ENCODE results near the gene KCNN3.

GRCh38 chr1:154808909-154809262, 61.2 kb downstream of the KCNN3 start:
- no peak for TF ChIP-seq ZNF423 (CRISPR knock-in tag; IDR thresholded peaks at IDR 0.05)
- no peak for TF ChIP-seq ZNF512 (CRISPR knock-in tag; IDR thresholded peaks at IDR 0.05; ENCODE audit: borderline replicate concordance)
- no peak for TF ChIP-seq CTCF (IDR thresholded peaks at IDR 0.05)
- no peak for TF ChIP-seq MAX (CRISPR knock-in tag; IDR thresholded peaks at IDR 0.05)
- TF ChIP-seq CDX4 (CRISPR knock-in tag; IDR thresholded peaks at IDR 0.05; ENCODE audit: borderline replicate concordance): no peak
- no peak for TF ChIP-seq ELF4 (CRISPR knock-in tag; IDR thresholded peaks at IDR 0.05; ENCODE audit: low read depth)
- no peak for TF ChIP-seq PREB (CRISPR knock-in tag; IDR thresholded peaks at IDR 0.05; ENCODE audit: borderline replicate concordance)
- no peak for TF ChIP-seq NFYB (CRISPR knock-in tag; conservative IDR thresholded peaks at IDR 0.05; ENCODE audit: low read depth)
- no peak for TF ChIP-seq E2F4 (CRISPR knock-in tag; IDR thresholded peaks at IDR 0.05; ENCODE audit: borderline replicate concordance, low read depth)
- no peak for TF ChIP-seq E2F1 (CRISPR knock-in tag; IDR thresholded peaks at IDR 0.05)
- TF ChIP-seq SP1 (CRISPR knock-in tag; conservative IDR thresholded peaks at IDR 0.05): no peak
- no peak for TF ChIP-seq GABPB1 (CRISPR knock-in tag; IDR thresholded peaks at IDR 0.05)

Data from WTC11 (cell line).